ENCODE measurements around the gene CNOT2.

DNA sequence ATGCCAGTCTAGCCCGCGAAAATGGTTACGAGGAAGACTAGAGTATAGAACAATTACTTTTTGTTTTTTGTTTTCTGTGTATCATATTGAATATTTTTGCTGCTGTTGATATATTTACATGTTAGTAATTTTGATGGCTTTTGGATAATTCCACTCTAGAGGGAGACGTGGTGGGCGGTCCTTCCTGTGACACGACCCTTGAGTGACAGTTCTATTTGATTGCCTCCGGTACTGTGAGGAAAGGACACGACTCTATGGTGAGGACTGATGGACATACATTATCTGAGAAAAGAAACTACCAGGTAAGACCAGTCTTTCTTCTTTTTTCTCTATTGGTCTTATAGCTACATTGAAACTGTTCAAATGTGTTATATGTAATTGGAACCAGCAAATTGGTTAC is 34.7 kb downstream of the CNOT2 start:
- TF ChIP-seq CTCF (IDR thresholded peaks at IDR 0.05) (no peak), POLR2A (IDR thresholded peaks at IDR 0.05) (no peak)
